T-helper 1 cell treated with Interleukin-12 subunit alpha and Interleukin-12 subunit beta and Interleukin-4 antibody, amounts not matched to agents 30 ng/mL and 1 ng/mL, for 36 hours (primary cell): Measurements from ENCODE around the gene DAZAP1. TPM values are rescaled to one million over a fixed set of nuclear protein-coding genes. Genes with fewer than 3 reads are reported as not detected.

Experiments
- intact Hi-C: fragments of 100-400 bp; cut with micrococcal nuclease; formaldehyde crosslinking; loops from one replicate; pipeline ENCODE4 v1.15.1; 2024
- total RNA-seq: library from RNA; stranded (reverse); gene quantifications from 2 replicates; pipeline ENCODE4 v1.2.3, GENCODE V29; 2022

Gene DAZAP1
- total RNA-seq, 1 donor from 2014 or later: 211 TPM

DNA sequence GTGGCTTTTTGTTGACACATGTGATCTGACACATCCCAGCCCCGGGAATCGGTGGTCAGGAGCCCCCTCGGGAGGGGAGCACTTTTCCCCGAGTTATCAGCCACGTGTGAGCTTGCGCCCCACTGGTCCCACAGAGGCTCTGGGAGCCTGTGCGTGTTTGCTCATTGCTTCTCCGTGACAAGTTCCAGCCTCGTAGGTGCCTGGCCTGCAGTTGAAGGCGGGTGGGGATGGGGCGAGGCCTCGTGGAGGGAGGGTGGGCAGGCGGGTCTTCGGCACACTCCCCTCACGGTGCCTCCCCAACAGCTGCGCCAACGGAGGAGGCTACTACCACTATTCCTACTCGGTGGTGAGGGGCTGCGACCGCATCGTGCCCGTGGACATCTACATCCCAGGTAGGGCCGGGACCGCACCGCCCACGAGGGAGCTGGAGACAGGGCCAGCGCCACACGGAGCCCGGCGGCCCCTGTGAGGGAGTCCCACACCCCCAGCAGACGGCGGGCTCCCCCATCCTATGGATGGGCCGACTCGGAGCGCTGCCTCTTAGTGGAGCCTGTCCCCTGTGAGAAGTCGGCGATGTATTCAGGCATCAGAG is 14.4 kb upstream of the DAZAP1 start:
- intact Hi-C loops: no loop called here

DNA sequence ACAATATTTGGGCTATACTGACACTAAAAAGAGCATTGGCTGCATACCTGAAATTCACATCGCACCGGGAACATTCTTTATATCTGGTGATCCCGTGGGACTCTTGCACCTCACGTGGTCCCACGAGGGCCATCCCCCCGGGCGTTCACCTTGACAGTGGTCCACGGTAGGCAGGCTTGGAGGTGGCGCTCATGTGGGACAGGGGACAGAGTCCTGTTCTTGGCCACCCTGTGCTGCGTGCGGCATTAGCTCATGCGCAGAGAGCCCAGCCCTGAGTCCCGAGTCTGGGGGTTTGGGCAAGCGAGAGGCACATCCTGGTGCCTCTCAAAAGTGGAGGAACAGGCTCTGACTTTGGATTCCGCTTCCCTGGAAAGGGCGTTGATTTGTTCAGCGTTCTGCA is 13.5 kb upstream of the DAZAP1 start:
- intact Hi-C loops: no loop called here

DNA sequence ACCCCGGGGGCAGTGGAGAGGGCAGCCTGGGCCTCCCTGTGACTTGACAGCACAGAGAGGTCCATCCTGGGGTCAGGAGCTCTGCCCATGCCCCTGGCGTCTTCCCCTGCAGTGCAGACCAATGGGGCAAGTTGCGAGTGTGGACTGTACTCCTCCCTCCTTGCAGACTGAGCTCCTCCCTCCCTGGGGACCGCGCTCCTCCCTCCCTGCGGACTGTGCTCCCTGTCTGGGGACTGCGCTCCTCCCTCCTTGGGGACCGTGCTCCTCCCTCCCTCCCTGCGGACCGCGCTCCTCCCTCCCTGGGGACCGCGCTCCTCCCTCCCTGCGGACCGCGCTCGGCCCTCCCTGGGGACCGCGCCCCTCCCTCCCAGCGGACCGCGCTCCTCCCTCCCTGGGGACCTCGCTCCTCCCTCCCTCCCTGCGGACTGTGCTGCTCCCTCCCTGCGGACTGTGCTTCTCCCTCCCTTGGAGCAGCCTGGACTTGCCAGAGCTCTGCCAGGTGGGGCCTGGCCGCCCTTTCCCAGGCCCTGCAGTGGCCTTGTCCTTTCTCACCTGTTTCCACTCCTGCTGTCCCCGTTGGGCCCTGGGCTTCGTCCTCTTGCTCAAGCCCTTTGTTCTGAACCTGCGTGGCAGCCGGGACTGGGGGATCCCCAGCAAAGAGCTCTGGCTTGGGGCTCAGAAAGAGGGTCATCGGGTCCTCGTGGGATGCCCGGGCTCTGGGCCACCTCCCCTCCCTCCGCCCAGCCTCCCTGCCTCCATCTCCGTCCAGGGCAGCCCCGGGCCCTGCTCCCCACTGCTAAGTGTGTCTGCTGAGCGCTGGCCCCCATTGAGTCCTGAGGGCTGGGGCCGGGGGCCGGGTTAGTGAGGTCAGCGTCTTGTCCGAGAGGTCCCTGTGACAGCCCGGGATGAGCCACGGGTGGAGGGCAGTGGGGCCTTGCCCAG is 12.9 kb upstream of the DAZAP1 start:
- intact Hi-C loops: no loop called here

DNA sequence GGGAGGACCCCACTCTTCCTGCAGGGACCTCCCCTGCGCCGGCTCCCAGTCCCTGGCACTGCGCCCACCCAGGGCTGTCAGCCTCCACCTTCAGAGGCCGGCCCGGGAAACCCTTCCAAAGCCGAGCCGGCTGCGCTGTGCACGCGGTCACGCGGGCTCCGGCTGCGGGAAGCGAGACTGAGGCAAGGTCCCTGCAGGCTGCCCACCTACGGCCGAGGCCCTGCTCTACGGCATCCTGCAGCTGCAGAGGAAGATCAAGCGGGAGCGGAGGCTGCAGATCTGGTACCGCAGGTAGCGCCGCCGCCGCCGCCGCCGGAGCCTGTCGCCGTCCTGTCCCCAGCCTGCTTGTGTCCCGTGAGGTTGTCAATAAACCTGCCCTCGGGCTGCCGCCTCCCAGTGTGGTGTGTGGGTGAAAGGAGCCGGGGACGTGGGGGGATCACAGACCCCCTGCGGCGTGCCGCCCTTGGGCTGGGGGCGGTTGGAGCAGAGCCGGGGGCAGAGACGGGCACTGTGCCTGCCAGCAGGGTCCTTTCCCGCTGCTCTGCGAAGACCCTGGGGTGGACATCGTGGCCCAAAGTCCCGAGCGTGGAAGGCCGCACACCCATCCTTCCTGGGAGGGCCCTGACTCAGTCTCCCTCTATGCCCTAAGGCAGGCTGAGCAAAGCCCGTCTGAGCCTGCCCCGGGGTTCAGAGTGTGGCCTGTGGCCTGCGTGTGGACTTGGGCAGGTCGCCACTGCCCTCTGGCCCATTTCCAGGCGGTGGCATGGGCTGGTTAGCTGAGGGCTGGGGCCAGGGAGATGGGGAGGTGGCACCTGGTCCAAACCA is 12.0 kb upstream of the DAZAP1 start:
- intact Hi-C loops: no loop called here

DNA sequence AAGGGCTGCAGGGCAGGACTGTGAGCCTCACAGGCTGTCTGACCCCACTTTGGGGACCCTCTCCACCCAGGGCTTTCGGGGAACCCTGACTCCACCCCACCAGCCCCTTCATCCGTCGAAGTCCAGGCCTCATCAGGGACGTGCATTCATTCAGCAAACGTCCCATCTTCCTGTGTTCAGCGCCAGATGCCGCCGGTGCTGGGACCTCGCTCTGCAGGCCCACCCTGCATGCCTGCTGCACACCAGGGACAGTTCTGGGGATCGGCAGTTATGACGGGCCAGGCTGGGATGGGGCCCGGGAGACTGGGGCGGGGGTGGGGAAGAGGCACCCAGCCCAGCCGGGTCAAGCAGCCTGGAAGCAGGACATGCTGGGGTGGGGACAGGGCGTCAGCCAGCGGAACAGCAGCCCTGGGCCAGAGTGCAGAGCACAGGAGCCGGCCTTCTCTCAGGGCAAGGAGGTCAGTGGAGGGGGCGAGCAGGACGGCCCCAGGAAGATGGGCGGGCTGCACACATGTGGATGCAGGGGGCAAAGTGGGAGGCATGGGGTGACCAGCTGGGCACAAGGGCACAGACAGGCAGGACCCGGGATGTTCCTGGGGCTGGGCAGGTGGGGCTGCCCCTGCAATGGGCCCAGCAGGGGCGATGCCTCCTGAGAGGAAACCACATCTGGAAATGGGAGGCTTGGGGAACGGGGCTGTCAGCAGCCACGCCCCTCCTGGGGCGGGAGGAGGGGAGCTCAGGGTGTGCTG is 11.2 kb upstream of the DAZAP1 start:
- intact Hi-C loops: no loop called here

DNA sequence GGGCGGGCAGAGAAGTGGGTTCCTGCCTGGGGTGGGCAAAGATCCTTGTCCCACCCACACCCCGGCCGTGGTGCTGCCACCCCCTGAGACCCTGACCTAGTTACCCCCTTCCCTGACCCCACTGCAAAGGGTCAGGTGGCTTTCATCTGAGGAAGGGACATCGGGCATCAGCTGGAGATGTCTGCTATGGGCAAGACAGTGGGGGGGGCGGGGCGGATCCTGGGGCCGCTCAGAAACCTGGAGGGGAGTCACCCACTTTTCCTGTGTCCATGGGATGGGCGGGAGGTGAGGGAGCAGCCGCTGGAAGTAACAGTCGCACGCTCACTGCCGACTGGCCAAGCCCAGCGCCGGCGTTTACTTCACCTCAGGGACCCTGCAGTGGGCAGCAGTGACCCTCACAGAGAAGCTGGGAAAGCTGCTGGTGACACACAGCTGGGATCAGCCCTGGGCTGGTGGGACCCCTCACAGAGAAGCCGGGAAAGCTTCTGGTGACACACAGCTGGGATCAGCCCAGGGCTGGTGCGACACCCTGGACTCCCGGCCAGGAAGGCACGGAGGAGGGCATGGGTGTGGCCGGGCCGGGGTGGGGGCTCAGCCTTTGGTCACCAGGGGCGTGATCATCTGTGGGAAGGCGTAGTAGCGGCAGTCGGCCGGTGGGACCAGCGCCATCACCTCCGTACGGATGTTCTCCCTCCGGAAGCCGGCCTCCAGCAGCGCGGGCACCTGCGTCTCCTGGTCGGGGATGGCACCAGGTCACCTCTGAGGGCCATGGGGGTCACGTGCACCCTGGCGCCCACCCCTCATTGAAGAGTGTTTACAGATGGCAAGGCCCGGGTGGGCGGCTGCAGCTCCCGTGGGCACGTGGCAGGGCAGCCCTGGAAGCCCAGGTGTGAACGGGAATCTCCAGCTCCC is 10.4 kb upstream of the DAZAP1 start:
- intact Hi-C loops: no loop called here

DNA sequence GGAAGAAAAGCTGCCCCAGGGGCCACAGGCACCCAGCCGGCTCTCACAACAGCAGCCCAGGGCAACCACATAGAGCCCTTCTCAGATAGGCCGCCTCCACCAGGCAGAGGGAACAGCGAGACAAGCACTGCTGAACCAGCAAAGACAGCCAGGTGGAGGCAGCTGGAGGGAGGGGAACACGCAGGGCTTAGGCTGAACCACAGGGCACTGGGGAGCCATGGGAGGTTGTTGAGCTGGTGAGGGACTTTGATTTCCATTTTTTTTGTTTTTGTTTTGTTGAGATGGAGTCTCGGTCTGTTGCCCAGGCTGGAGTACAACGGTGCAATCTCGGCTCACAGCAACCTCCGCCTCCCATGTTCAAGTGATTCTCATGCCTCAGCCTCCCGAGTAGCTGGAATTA is 9.5 kb upstream of the DAZAP1 start:
- intact Hi-C loops: no loop called here

DNA sequence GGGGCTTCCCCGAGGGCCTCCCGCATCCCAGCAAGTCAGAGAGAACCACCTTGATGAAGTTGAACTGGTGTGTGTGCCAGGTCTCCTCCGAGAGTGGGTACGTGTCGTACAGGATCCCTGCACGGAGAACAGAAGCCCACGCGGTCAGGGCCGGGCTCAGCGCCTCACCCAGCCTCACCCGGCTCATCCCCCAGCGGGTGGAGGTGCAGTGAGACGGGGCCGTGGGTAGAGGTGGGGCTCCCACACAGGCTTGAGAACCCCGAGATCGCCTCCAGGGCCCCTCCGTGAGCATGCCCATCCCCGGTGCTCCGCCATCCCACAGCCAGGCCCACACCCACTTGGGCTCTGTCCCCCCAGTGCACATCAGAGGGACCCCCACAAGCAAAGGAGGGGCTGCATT is 8.3 kb upstream of the DAZAP1 start:
- intact Hi-C loops: no loop called here

DNA sequence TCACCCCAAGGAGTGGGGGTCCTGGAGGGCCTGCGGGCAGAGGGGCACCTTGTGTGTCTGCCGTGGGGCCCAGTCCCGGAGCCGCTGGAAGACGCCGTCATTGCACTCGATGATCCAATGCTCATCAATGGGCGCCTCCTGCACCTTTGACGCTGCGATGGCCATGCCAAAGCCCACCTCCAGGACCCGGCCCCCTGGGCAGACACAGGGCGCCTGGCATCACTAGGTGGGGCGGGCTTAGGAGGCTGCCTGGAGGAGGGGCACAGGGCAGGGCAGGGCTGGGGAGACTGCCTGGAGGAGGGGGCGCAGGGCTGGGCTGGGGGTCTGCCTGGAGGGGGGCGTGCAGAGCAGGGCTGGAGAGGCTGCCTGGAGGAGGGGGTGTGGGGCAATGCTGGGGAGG is 7.6 kb upstream of the DAZAP1 start:
- intact Hi-C loops: no loop called here

DNA sequence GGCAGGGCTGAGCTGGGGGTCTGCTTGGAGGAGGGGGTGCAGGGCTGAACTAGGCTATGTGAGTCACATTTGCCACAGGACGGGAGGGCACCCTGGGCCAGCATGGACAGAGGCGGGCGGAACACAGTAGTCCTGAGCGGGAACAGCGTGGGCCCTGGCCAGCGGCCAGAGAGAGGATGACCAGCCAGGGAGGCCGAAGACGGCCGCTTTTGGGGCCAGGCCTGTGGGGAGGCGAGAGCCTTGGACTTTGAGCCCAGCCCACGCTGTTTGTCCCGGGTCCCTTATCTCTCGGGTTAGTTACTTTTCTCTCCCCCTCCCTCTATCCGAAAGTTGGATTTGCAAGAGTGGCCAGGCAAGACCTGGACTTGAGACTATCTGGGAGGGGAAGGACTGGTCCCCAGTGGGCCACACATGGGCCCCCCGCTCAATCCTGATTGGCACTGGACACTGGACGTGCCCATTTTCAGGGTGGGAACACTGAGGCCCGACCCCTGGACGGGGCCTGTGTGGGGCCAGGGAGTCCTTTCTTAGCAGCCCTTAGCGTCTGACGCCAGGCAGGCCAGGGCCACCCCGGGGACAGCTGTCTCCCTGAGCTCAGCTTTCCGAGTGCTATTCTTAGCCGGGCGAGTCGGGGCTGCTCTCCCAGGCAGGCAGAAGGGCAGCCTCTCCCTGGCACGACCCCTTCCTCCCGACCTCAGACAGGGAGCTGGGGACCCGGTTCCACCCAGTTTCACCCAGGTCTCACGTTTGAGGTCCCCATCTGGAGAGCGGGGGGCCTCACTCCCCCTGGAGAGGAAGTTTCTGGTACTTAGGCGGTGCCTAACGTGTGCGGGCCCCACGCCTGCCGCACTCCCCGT is 6.9 kb upstream of the DAZAP1 start:
- intact Hi-C loops: no loop called here

DNA sequence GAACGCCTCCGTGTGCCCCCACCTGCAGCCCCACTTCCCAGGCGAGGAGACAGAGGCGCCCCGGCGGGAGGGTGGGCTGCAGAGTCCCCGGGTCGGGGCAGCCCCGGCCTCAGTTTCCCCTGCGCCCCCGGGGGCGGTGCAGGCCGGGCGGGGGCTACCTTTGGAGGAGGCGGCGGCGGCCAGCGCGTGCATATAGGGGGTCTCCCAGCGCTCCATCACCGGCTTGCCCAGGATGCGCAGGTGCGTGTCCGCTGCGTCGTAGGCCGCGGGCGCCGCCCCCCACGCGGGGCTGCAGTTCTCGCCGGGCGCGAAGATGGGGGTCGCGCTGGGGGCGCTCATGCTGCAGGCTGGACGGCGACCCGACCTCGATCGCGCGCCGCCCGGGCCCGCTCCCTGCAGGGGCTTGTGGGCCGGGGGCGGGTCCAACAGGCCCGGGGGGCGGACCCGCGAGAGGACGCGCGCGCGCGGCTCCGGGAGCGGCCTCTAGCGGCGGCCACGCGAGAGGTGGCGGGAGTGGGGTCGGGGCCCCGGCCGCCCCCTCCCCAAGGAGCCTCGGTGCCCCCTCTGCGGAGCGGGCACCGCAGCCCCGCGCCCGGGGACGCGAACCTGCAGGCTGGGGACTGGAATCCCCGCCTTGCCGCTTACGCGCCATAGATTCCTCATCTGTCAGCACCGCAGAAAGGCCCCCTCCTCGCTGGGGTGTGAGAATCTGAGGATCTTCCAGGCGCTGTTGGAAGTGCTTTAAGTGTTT is 6.1 kb upstream of the DAZAP1 start, which contains the start of gene GAMT:
TSS of gene GAMT (minus strand) at position 405 of the 751 bp plus-strand sequence. CDS start at position 339, 66 bp downstream.
- intact Hi-C loops: no loop called here

DNA sequence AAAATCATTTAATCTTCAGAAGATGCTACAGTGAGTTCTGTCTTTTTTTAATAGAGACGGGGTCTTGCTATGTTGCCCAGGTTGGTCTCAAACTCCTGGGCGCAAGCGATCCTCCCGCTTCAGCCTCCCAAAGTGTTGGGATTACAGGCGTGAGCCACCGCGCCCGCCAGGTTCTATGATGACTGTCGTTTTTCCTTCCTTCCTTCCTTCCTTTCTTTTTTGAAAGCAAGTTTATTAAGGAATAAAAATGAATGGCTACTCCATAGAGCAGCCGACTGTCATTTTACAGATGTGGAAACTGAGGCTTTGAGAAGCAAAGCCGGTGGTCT is 5.5 kb upstream of the DAZAP1 start:
- intact Hi-C loops: no loop called here

DNA sequence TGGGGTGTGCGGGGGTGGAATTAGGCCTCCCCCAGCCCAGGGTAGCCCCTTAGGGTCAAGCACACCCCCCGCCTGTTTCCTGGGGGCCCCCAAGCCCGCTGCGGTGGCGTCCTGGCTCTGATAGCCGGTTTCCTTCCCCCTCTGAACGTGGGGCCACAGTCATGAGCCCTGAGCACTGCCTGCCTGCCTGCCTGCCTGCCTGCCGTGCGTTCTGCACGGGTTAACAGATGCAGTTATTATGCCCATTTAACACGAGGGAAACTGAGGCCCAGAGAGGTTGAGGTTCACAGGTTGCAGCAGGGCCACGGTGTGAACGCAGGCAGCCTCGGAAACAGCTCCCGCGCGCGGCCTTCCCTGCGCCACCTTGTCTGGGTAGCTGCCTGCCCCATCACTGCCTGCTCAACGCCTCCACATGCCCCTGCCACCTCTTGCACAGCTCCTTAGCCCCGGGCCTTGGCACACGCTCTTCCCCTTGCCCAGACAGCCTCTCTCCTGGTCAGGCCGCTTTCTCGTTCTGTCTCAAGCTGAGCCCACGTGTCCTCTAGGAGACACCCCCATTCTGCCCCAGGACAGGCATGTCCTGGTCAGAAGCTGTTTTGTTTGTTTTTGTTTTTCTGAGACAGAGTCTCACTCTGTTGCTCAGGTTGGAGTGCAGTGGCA is 4.8 kb upstream of the DAZAP1 start:
- intact Hi-C loops: no loop called here

DNA sequence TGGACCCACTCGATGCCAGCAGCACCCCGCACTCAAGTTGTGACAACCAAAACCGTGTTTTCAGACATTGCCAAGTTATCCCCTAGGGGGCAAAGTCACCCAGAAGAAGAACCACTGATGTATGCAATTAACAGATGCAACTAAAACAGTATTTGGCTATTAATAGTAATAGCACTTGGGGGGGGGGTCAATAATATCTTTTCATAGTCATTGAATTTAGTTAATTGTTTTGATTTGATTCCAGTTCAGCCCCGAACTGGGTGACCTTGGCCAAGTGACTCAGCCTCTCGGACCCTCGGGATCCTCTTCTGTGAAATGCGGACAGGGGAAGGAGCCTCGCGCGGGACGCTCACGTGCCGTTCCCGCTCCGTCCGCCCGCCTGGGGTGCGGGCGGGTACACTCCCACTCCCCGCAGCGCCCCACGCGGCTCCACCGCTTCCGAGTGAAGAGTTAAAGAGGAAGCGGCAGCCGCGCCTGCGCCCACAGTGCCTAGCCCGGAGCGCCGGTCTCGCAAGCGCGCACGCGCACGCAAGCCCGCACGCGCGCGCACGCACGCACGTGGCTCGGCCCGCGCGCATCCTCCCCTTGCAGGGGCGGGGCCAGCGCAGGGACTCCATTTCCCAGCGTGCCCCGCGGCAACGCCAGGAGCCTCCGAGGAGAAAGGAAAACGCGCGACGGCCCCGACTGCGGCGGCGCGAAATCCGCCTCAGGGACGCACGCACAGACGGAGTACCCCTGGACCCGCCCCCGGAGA is 435 bp upstream of the DAZAP1 start:
- intact Hi-C loops: loop anchor here (1.0 to 2.0 kb wide), 9 partner anchors 24 to 835 kb away; partner anchors contain the start of genes BSG, IZUMO4, MOB3A and NDUFS7

DNA sequence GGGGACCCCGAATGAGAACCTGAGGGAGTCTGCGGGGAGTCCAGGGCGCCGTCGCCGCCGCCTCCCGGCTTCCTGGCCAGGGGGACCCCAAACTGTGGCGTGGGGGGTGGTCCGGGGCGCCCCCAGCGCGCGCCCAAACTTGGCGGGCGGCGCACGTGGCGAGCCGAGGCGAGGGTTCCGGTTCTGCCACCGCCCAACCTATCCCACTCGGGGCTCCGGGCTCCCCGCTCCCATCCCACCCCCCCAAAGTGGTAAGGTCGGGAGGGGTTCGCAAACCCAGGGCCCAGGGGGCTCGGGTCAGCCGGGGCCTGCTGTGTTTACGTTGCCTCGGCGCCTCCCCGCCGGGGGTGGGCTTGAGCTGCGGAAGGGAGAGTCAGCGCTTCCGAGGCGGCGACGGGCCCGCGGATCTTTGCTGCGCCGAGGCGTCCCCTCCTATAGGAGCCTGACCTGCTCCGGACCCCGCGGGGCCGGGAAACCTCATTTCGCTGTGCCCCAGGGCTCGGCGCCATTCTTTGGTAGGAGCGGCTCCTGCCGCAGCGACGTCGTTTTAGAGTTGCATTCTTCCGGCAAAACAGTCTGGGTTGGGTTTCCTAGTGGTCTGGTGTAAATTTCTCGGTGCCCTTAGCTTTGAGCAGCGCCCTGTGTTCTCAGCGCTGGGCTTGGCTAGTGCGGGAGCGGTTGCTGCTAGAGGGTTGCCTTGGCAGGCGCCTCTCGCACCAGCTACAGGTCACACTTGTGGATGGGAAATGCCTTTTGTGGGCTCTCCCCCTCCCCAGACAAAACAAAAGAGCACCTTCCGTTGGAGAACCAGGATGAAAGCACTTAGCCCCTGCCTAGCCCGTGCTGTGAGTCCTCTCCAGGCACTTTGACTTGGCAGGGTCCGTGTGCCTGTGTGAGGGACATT is 1.2 kb downstream of the DAZAP1 start:
- intact Hi-C loops: no loop called here
